ENCODE data around the gene DHRS13.

Gene DHRS13

GRCh38 chr17:28902819-28903545 lies at the start of gene DHRS13:
DHRS13 (minus strand) TSS chr17:28903079; CDS start chr17:28902944, 135 bp downstream.
- DNase-seq (ENCODE audit: low spot score): peak; percentile 97

- DNase-seq (ENCODE audit: low spot score): peak; percentile 94
Observed at GRCh38 chr17:28951991-28952975, 49.4 kb upstream of the DHRS13 start.

GRCh38 chr17:28951428-28951990 lies 48.6 kb upstream of the DHRS13 start, which contains the start of gene PHF12:
PHF12 (minus strand) TSS chr17:28951518; CDS start chr17:28950960, 558 bp downstream.
- DNase-seq (ENCODE audit: low spot score): peak; percentile 99

- no peak for DNase-seq (ENCODE audit: low spot score)
Observed at GRCh38 chr17:28950752-28951427, 48.0 kb upstream of the DHRS13 start.

- no peak for DNase-seq (ENCODE audit: low spot score)
Observed at GRCh38 chr17:28950017-28950751, 47.3 kb upstream of the DHRS13 start.

GRCh38 chr17:28949185-28950016 lies 46.5 kb upstream of the DHRS13 start:
- no peak for DNase-seq (ENCODE audit: low spot score)

- no peak for DNase-seq (ENCODE audit: low spot score)
Observed at GRCh38 chr17:28948873-28949184, 46.0 kb upstream of the DHRS13 start.

- DNase-seq (ENCODE audit: low spot score): no peak
Observed at GRCh38 chr17:28948342-28948741, 45.5 kb upstream of the DHRS13 start.

- DNase-seq (ENCODE audit: low spot score): no peak
Observed at GRCh38 chr17:28947639-28948038, 44.8 kb upstream of the DHRS13 start.

GRCh38 chr17:28946239-28946638 lies 43.4 kb upstream of the DHRS13 start:
- DNase-seq (ENCODE audit: low spot score): no peak

- DNase-seq (ENCODE audit: low spot score): no peak
Observed at GRCh38 chr17:28944862-28945741, 42.2 kb upstream of the DHRS13 start.

GRCh38 chr17:28944343-28944742 lies 41.5 kb upstream of the DHRS13 start:
- no peak for DNase-seq (ENCODE audit: low spot score)

- DNase-seq (ENCODE audit: low spot score): no peak
Observed at GRCh38 chr17:28942925-28943324, 40.0 kb upstream of the DHRS13 start.

GRCh38 chr17:28941251-28941650 lies 38.4 kb upstream of the DHRS13 start:
- no peak for DNase-seq (ENCODE audit: low spot score)

- no peak for DNase-seq (ENCODE audit: low spot score)
Observed at GRCh38 chr17:28940675-28941074, 37.8 kb upstream of the DHRS13 start.

- DNase-seq (ENCODE audit: low spot score): no peak
Observed at GRCh38 chr17:28940142-28940541, 37.3 kb upstream of the DHRS13 start.

- DNase-seq (ENCODE audit: low spot score): no peak
Observed at GRCh38 chr17:28938552-28938951, 35.7 kb upstream of the DHRS13 start.

GRCh38 chr17:28937044-28937729 lies 34.3 kb upstream of the DHRS13 start:
- DNase-seq (ENCODE audit: low spot score): no peak
